Esophagus muscularis mucosa (tissue), 4 donors: Measurements from ENCODE around the gene TRIM5. TPM values are rescaled to one million over a fixed set of nuclear protein-coding genes. Genes with fewer than 3 reads are reported as not detected.
"Not testable (repeated sequence)": the region's sequence is repeated elsewhere in the genome, so short reads cannot be mapped to it uniquely, and the experiment has no call there.

ENCODE experiments used
- DNase-seq: peaks from one replicate; pipeline ENCODE4 v3.0.0-alpha.2; 2017; ENCODE audit errors: extremely low spot score
- H3K27ac ChIP-seq, 4 donors: fragments of 200-600 bp; sonication (generic); replicated peaks in 1 of 4; 1 replicate in 3 of 4; 2 replicates in 1 of 4; pipeline ENCODE4 v1.5.1; 2016 to 2019; ENCODE audit warnings: mild to moderate bottlenecking in 1 of 4
- H3K27me3 ChIP-seq, 4 donors: fragments of 200-600 bp; sonication (generic); one replicate each; pipeline versions ENCODE4 v1.5.1 to v1.6.0; 2016 to 2019
- H3K36me3 ChIP-seq, 4 donors: fragments of 200-600 bp; sonication (generic); one replicate each; pipeline ENCODE4 v1.5.1; 2016 to 2019
- H3K4me1 ChIP-seq, 4 donors: fragments of 200-600 bp; sonication (generic); one replicate each; pipeline ENCODE4 v1.5.1; 2016 to 2019
- H3K4me3 ChIP-seq, 4 donors: fragments of 200-600 bp; sonication (generic); 1 replicate in 2 of 4; 2 replicates in 2 of 4; pipeline ENCODE4 v1.5.1; 2016 to 2019; ENCODE audit warnings: mild to moderate bottlenecking in 4 of 4, moderate library complexity in 1 of 4
- H3K9me3 ChIP-seq, 4 donors: fragments of 200-600 bp; sonication (generic); 1 replicate in 3 of 4; 2 replicates in 1 of 4; pipeline ENCODE4 v1.5.1; 2016 to 2019
- CTCF ChIP-seq, 3 experiments: fragments of 200-600 bp in 2 of 3; fragments of 450-650 bp in 1 of 3; sonication (generic) in 2 of 3; IDR thresholded peaks; one replicate each; pipeline ENCODE4 v1.5.1; 2017 to 2019; ENCODE audit warnings: antibody characterized with exemption in 3 of 3, mild to moderate bottlenecking in 2 of 3, moderate library complexity in 1 of 3
- EP300 ChIP-seq: sonication (generic); formaldehyde crosslinking; IDR thresholded peaks from one replicate; pipeline ENCODE4 v1.6.1; 2017; ENCODE audit warnings: antibody characterized with exemption
- POLR2A ChIP-seq: fragments of 450-650 bp; IDR thresholded peaks from one replicate; pipeline ENCODE4 v1.6.1; 2017; ENCODE audit warnings: antibody characterized with exemption, moderate library complexity, mild to moderate bottlenecking, low read depth
- POLR2AphosphoS5 ChIP-seq, 2 donors: sonication (generic); formaldehyde crosslinking; IDR thresholded peaks; one replicate each; pipeline ENCODE4 v1.6.1; 2017; ENCODE audit warnings: antibody characterized with exemption in 2 of 2
- WGBS: methylation state at CpG from one replicate; pipeline ENCODE4 v1.1.5; 2018; 5-methylcytosine and 5-hydroxymethylcytosine counted together
- intact Hi-C: fragments of 100-400 bp; cut with DNase I; formaldehyde crosslinking; loops from one replicate; pipeline ENCODE4 v1.15.1; 2023
- total RNA-seq, 4 donors: library from RNA; depleted of rRNA; stranded (reverse); fragments of >200 nt; gene quantifications; one replicate each; pipeline versions ENCODE4 v1.1.0 to v1.2.1, GENCODE V29; 2016

The TRIM5 gene
- total RNA-seq, 4 donors from 2014 or later = 15.9 to 21.5 (median 16.6) TPM

GRCh38 chr11:5696210-5696609, 11.3 kb upstream of the TRIM5 start:
- Histone ChIP-seq H3K9me3 (no peaks in the 10 kb centered on the region), H3K36me3 (peaks cover 7 to 38% (median 21%) of the 10 kb centered on the region in 4 donors), H3K27ac (no peak overlapping the region), H3K4me1 (peaks cover 0 to 34% (median 28%) of the 10 kb centered on the region in 4 donors), H3K27me3 (no peaks in the 10 kb centered on the region), H3K4me3 (no peak overlapping the region)
- intact Hi-C loops = no loop called here
- no peak for TF ChIP-seq POLR2A
- TF ChIP-seq POLR2AphosphoS5 (IDR thresholded peaks at IDR 0.05) = no peak
- no peak for TF ChIP-seq CTCF (IDR thresholded peaks at IDR 0.05)
- TF ChIP-seq EP300 = no peak
- 59% methylated on average over 2 of the region's 2 CpGs for WGBS
- DNase-seq = no peak

- Histone ChIP-seq H3K9me3 (no peaks in the 10 kb centered on the region), H3K4me1 (peaks cover 0 to 40% (median 34%) of the 10 kb centered on the region in 4 donors), H3K36me3 (peaks cover 7 to 38% (median 21%) of the 10 kb centered on the region in 4 donors), H3K27ac (no peak overlapping the region), H3K4me3 (no peak overlapping the region), H3K27me3 (no peaks in the 10 kb centered on the region)
- TF ChIP-seq CTCF (IDR thresholded peaks at IDR 0.05) (no peak), EP300 (no peak), POLR2AphosphoS5 (IDR thresholded peaks at IDR 0.05) (no peak), POLR2A (no peak)
- DNase-seq = no peak
- WGBS = 79% methylated on average over 1 of the region's 1 CpG
- intact Hi-C loops = no loop called here
Measured at GRCh38 chr11:5695580-5695979, 10.7 kb upstream of the TRIM5 start.

- no peaks in the 10 kb centered on the region for H3K27me3 ChIP-seq
- peaks cover 7 to 33% (median 21%) of the 10 kb centered on the region in 4 donors for H3K36me3 ChIP-seq
- no peak overlapping the region for H3K27ac ChIP-seq
- no peak overlapping the region for H3K4me3 ChIP-seq
- TF ChIP-seq POLR2AphosphoS5 (IDR thresholded peaks at IDR 0.05) = no peak
- TF ChIP-seq EP300 = no peak
- no peak for TF ChIP-seq POLR2A
- TF ChIP-seq CTCF (IDR thresholded peaks at IDR 0.05) = no peak
- H3K4me1 ChIP-seq = peaks cover 0 to 49% (median 34%) of the 10 kb centered on the region in 4 donors
- 87% methylated on average over 1 of the region's 1 CpG for WGBS
- no peaks in the 10 kb centered on the region for H3K9me3 ChIP-seq
- intact Hi-C loops = loop anchor here (5.0 kb wide), 1 partner anchor 92 kb away; no protein-coding TSS in a partner anchor
- peak; percentile 10 for DNase-seq
Measured at GRCh38 chr11:5694642-5695041, 9.8 kb upstream of the TRIM5 start.

- no peaks in the 10 kb centered on the region for H3K9me3 ChIP-seq
- intact Hi-C loops = loop anchor here (5.0 kb wide), 1 partner anchor 90 kb away; no protein-coding TSS in a partner anchor
- DNase-seq = no peak
- H3K4me1 ChIP-seq = peaks cover 0 to 61% (median 45%) of the 10 kb centered on the region in 4 donors
- peaks cover 0 to 11% (median 6%) of the 10 kb centered on the region in 4 donors for H3K36me3 ChIP-seq
- no peak for TF ChIP-seq POLR2AphosphoS5 (IDR thresholded peaks at IDR 0.05)
- no peak for TF ChIP-seq CTCF (IDR thresholded peaks at IDR 0.05)
- no peak for TF ChIP-seq EP300
- no peak for TF ChIP-seq POLR2A
- 61% methylated on average over 3 of the region's 3 CpGs for WGBS
- no peaks in the 10 kb centered on the region for H3K27me3 ChIP-seq
- peak overlapping the region in 3 of 4 donors; percentile 47 to 61 (median 61) for H3K4me3 ChIP-seq
- peak overlapping the region in 1 of 4 donors; percentile 81 for H3K27ac ChIP-seq
Measured at GRCh38 chr11:5691964-5692361, 7.1 kb upstream of the TRIM5 start.

- H3K9me3 ChIP-seq, DNase-seq, H3K36me3 ChIP-seq, H3K27me3 ChIP-seq: not testable (repeated sequence)
- H3K4me1 ChIP-seq = peaks cover 0 to 61% (median 45%) of the 10 kb centered on the region in 4 donors
- WGBS = 68% methylated on average over 12 of the region's 12 CpGs
- intact Hi-C loops = loop anchor here (5.0 kb wide), 1 partner anchor 89 kb away; no protein-coding TSS in a partner anchor
- H3K4me3 ChIP-seq = peak overlapping the region; percentile 47 to 61 (median 56)
- H3K27ac ChIP-seq = peak overlapping the region; percentile 81 to 89 (median 85)
Measured at GRCh38 chr11:5691238-5691963, 6.5 kb upstream of the TRIM5 start.
